ENCODE data around the gene MED15. TPM values are rescaled to one million over a fixed set of nuclear protein-coding genes. Genes with fewer than 3 reads are reported as not detected.
"Not testable (repeated sequence)": the region's sequence is repeated elsewhere in the genome, so short reads cannot be mapped to it uniquely, and the experiment has no call there.

Gene MED15
- total RNA-seq, 2 donors from 2014 or later: 61.4 to 62.7 TPM

DNA sequence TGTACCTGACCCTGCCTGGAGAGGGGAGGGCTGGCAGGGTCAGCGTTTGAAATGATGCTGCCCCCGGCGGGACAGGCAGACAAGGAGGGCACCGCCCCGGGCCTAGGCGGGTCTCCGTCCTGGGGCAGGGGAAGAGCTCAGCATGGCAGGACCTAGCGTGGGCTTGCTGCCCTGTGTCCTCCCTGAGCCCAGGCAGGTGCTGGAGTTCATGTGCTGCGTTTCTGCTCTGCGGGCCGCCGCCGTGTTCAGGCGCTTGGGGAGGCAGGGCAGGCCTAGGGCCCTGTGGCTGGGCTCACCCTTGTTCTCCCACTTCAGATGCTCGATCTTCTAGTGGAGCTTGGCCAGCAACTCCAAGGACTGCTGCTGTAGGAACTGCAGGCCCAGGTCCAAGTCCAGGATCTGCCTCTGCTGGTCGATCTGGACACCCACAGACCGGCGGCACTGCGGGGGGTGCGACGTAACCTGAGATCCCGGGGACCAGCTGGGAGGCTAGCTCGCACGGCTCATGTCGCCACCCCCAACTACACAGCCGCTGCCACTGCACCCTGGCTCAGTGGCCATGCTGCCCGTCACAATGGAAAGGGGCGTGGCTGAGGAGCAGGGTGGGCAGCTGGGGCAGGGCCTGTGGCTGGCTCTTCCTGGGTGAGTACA is 84.4 kb downstream of the MED15 start:
- no peak overlapping the region for H3K9ac ChIP-seq (ENCODE audit: extremely low read depth, low read length, poor library complexity, severe bottlenecking)
- Mint-ChIP-seq H3K4me1 (no peaks in the 10 kb centered on the region), H3K4me3 (no peak overlapping the region), H3K9me3 (no peaks in the 10 kb centered on the region), H3K36me3 (ENCODE audit: low read depth) (peaks cover 2% of the 10 kb centered on the region), H3K27me3 (ENCODE audit: insufficient read depth) (no peaks in the 10 kb centered on the region), H3K27ac (no peak overlapping the region)
- no peaks in the 10 kb centered on the region for H3K4me1 ChIP-seq (ENCODE audit: control insufficient read depth, insufficient read depth, low read length)
- 82 to 94% methylated on average over 21 to 28 of the region's 28 CpGs for WGBS, 2 experiments (ENCODE audit: insufficient coverage in 1 of 2, insufficient read length in 1 of 2)
- H3K9me3 ChIP-seq (ENCODE audit: control insufficient read depth, low read length): no peaks in the 10 kb centered on the region
- H3K27me3 ChIP-seq (ENCODE audit: control insufficient read depth, insufficient read depth, low read length, poor library complexity, severe bottlenecking): no peaks in the 10 kb centered on the region
- no peak overlapping the region for H3K27ac ChIP-seq (ENCODE audit: low read depth, low read length)
- no peak overlapping the region for H3K4me3 ChIP-seq (ENCODE audit: low read length)
- TF ChIP-seq, protein P1, sequence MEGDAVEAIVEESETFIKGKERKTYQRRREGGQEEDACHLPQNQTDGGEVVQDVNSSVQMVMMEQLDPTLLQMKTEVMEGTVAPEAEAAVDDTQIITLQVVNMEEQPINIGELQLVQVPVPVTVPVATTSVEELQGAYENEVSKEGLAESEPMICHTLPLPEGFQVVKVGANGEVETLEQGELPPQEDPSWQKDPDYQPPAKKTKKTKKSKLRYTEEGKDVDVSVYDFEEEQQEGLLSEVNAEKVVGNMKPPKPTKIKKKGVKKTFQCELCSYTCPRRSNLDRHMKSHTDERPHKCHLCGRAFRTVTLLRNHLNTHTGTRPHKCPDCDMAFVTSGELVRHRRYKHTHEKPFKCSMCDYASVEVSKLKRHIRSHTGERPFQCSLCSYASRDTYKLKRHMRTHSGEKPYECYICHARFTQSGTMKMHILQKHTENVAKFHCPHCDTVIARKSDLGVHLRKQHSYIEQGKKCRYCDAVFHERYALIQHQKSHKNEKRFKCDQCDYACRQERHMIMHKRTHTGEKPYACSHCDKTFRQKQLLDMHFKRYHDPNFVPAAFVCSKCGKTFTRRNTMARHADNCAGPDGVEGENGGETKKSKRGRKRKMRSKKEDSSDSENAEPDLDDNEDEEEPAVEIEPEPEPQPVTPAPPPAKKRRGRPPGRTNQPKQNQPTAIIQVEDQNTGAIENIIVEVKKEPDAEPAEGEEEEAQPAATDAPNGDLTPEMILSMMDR (conservative IDR thresholded peaks at IDR 0.05): no peak
- no peaks in the 10 kb centered on the region for H3K36me3 ChIP-seq (ENCODE audit: control insufficient read depth, insufficient read depth, low read length)
- peak; percentile 81 for DNase-seq

DNA sequence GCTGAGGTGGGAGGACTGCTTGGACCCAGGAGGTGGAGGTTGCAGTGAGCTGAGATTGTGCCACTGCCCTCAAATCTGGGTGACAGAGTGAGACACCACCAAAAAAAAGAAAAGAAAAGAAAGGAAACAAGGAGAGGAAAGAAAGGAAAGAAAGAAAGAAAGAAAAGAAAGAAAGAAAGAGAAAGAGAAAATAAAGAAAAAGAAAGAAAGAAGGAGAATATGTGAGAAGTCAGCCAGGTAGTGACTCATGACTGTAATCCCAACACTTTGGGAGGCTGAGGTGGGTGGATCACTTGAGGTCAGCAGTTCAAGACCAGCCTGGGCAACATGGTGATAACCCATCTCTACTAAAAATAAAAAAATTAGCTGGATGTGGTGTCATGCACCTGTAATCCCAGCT is 86.6 kb downstream of the MED15 start:
- not testable (repeated sequence) for H3K4me3 ChIP-seq (ENCODE audit: low read length); H3K27me3 ChIP-seq (ENCODE audit: control insufficient read depth, insufficient read depth, low read length, poor library complexity, severe bottlenecking); DNase-seq; H3K27me3 Mint-ChIP-seq (ENCODE audit: insufficient read depth); H3K9ac ChIP-seq (ENCODE audit: extremely low read depth, low read length, poor library complexity, severe bottlenecking); H3K9me3 ChIP-seq (ENCODE audit: control insufficient read depth, low read length); H3K4me1 ChIP-seq (ENCODE audit: control insufficient read depth, insufficient read depth, low read length); H3K9me3 Mint-ChIP-seq; H3K4me1 Mint-ChIP-seq; H3K36me3 ChIP-seq (ENCODE audit: control insufficient read depth, insufficient read depth, low read length); H3K27ac ChIP-seq (ENCODE audit: low read depth, low read length); H3K4me3 Mint-ChIP-seq; H3K27ac Mint-ChIP-seq; H3K36me3 Mint-ChIP-seq (ENCODE audit: low read depth)

DNA sequence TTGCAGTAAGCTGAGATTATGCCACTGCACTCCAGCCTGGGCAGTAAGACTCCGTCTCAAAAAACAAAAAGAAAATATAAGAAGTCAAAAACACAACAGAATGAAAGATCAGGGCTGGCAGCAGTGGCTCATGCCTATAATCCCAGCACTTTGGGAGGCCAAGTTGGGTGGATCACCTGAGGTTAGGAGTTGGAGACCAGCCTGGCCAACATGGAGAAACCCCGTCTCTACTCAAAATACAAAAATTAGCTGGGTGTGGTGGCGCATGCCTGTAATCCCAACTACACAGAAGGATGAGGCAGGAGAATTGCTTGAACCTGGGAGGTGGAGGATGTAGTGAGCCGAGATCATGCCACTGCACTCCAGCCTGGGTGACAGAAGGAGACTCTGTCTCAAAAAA is 87.1 kb downstream of the MED15 start:
- H3K4me3 Mint-ChIP-seq; H3K27me3 Mint-ChIP-seq (ENCODE audit: insufficient read depth); H3K9ac ChIP-seq (ENCODE audit: extremely low read depth, low read length, poor library complexity, severe bottlenecking); H3K36me3 ChIP-seq (ENCODE audit: control insufficient read depth, insufficient read depth, low read length); H3K9me3 ChIP-seq (ENCODE audit: control insufficient read depth, low read length); H3K9me3 Mint-ChIP-seq; H3K27me3 ChIP-seq (ENCODE audit: control insufficient read depth, insufficient read depth, low read length, poor library complexity, severe bottlenecking); DNase-seq; H3K4me1 ChIP-seq (ENCODE audit: control insufficient read depth, insufficient read depth, low read length); H3K27ac Mint-ChIP-seq; H3K27ac ChIP-seq (ENCODE audit: low read depth, low read length); H3K4me1 Mint-ChIP-seq; H3K4me3 ChIP-seq (ENCODE audit: low read length); H3K36me3 Mint-ChIP-seq (ENCODE audit: low read depth): not testable (repeated sequence)
- 84 to 89% methylated on average over 3 to 4 of the region's 4 CpGs for WGBS, 2 experiments (ENCODE audit: insufficient coverage in 1 of 2, insufficient read length in 1 of 2)

DNA sequence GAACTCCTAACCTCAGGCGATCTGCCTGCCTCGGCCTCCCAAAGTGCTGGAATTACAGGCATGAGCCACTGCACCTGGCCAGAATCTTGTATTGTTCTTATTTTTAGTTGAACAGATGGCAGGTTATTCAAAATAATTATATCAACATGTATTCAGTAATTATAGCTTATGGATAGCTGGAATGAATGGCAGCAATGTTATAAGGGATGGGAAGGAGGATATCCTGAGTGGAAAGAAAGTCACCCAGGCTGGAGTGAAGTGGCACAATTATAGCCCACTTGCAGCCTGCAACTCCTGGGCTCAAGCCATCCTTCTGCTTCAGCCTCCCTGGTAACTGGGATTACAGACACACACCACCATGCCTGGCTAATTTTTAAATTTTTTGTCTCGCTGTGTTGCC is 88.1 kb downstream of the MED15 start:
- H3K36me3 ChIP-seq (ENCODE audit: control insufficient read depth, insufficient read depth, low read length): no peaks in the 10 kb centered on the region
- 94 to 100% methylated on average over 3 of the region's 3 CpGs for WGBS, 2 experiments (ENCODE audit: insufficient coverage in 1 of 2, insufficient read length in 1 of 2)
- H3K9me3 Mint-ChIP-seq: no peaks in the 10 kb centered on the region
- TF ChIP-seq, protein P1 (conservative IDR thresholded peaks at IDR 0.05): no peak
- no peak overlapping the region for H3K27ac ChIP-seq (ENCODE audit: low read depth, low read length)
- no peaks in the 10 kb centered on the region for H3K4me1 ChIP-seq (ENCODE audit: control insufficient read depth, insufficient read depth, low read length)
- H3K27ac Mint-ChIP-seq: no peak overlapping the region
- H3K9ac ChIP-seq (ENCODE audit: extremely low read depth, low read length, poor library complexity, severe bottlenecking): no peak overlapping the region
- H3K4me3 ChIP-seq (ENCODE audit: low read length): no peak overlapping the region
- DNase-seq: no peak
- H3K27me3 ChIP-seq (ENCODE audit: control insufficient read depth, insufficient read depth, low read length, poor library complexity, severe bottlenecking): no peaks in the 10 kb centered on the region
- H3K27me3 Mint-ChIP-seq (ENCODE audit: insufficient read depth): no peaks in the 10 kb centered on the region
- H3K4me1 Mint-ChIP-seq: no peaks in the 10 kb centered on the region
- H3K4me3 Mint-ChIP-seq: no peak overlapping the region
- H3K36me3 Mint-ChIP-seq (ENCODE audit: low read depth): no peaks in the 10 kb centered on the region
- no peaks in the 10 kb centered on the region for H3K9me3 ChIP-seq (ENCODE audit: control insufficient read depth, low read length)

Data from endodermal cell (in vitro differentiated cells).